ENCODE data around the gene ADAMTS18. TPM values are rescaled to one million over a fixed set of nuclear protein-coding genes. Genes with fewer than 3 reads are reported as not detected.
"Not testable (repeated sequence)": the region's sequence is repeated elsewhere in the genome, so short reads cannot be mapped to it uniquely, and the experiment has no call there.

The ADAMTS18 gene
- total and polyA plus RNA-seq, 7 experiments from 2014 or later: not detected

- H3K9me3 Mint-ChIP-seq; H3K36me3 Mint-ChIP-seq; H3K27ac Mint-ChIP-seq; H3K27ac ChIP-seq (ENCODE audit: low read depth, low read length); H3K9me3 ChIP-seq (ENCODE audit: control insufficient read depth in 2 of 3, low read length in 3 of 3); H3K27me3 ChIP-seq (ENCODE audit: control insufficient read depth in 2 of 2, insufficient read depth in 2 of 2, low read length in 2 of 2); H3K36me3 ChIP-seq (ENCODE audit: control insufficient read depth in 2 of 3, insufficient read depth in 3 of 3, low read length in 3 of 3); DNase-seq; H3K4me1 Mint-ChIP-seq; H3K4me1 ChIP-seq (ENCODE audit: control insufficient read depth in 2 of 2, insufficient read depth in 2 of 2, low read length in 2 of 2); ATAC-seq; CTCF ChIA-PET; H3K4me3 Mint-ChIP-seq; H3K4me3 ChIP-seq (ENCODE audit: low read length); intact Hi-C loops (cut with micrococcal nuclease); POLR2A ChIA-PET: not testable (repeated sequence)
- peaks cover 5 to 45% (median 17%) of the 10 kb centered on the region in 5 donors for H3K27me3 Mint-ChIP-seq
These were observed 159.5 kb downstream of the ADAMTS18 start for GRCh38 chr16:77275303-77275702.

GRCh38 chr16:77273815-77274214, 161.0 kb downstream of the ADAMTS18 start:
- ChIA-PET CTCF (no interaction called here), POLR2A (no interaction called here)
- no peak overlapping the region for H3K4me3 Mint-ChIP-seq
- Histone ChIP-seq H3K36me3 (ENCODE audit: control insufficient read depth in 2 of 3, insufficient read depth in 3 of 3, low read length in 3 of 3) (no peaks in the 10 kb centered on the region), H3K27me3 (ENCODE audit: control insufficient read depth in 2 of 2, insufficient read depth in 2 of 2, low read length in 2 of 2) (no peaks in the 10 kb centered on the region), H3K27ac (ENCODE audit: low read depth, low read length) (no peak overlapping the region), H3K4me3 (ENCODE audit: low read length) (no peak overlapping the region), H3K4me1 (ENCODE audit: control insufficient read depth in 2 of 2, insufficient read depth in 2 of 2, low read length in 2 of 2) (no peaks in the 10 kb centered on the region), H3K9me3 (ENCODE audit: control insufficient read depth in 2 of 3, low read length in 3 of 3) (no peaks in the 10 kb centered on the region)
- no peaks in the 10 kb centered on the region for H3K4me1 Mint-ChIP-seq
- H3K36me3 Mint-ChIP-seq: peaks cover 0 to 3% (median 0%) of the 10 kb centered on the region in 5 donors
- intact Hi-C loops (cut with micrococcal nuclease): no loop called here
- no peak for ATAC-seq
- H3K27ac Mint-ChIP-seq: no peak overlapping the region
- no peak for DNase-seq
- peaks cover 0 to 7% (median 0%) of the 10 kb centered on the region in 11 donors for H3K9me3 Mint-ChIP-seq
- peaks cover 9 to 42% (median 22%) of the 10 kb centered on the region in 5 donors for H3K27me3 Mint-ChIP-seq

GRCh38 chr16:77271532-77272426, 163.1 kb downstream of the ADAMTS18 start:
- POLR2A ChIA-PET: no interaction called here

GRCh38 chr16:77266185-77266584, 168.6 kb downstream of the ADAMTS18 start:
- CTCF ChIA-PET; H3K36me3 Mint-ChIP-seq; intact Hi-C loops (cut with micrococcal nuclease); ATAC-seq; H3K27ac ChIP-seq (ENCODE audit: low read depth, low read length); H3K4me1 Mint-ChIP-seq; H3K4me3 Mint-ChIP-seq; H3K4me1 ChIP-seq (ENCODE audit: control insufficient read depth in 2 of 2, insufficient read depth in 2 of 2, low read length in 2 of 2); H3K9me3 ChIP-seq (ENCODE audit: control insufficient read depth in 2 of 3, low read length in 3 of 3); H3K27me3 ChIP-seq (ENCODE audit: control insufficient read depth in 2 of 2, insufficient read depth in 2 of 2, low read length in 2 of 2); H3K27ac Mint-ChIP-seq; DNase-seq; H3K36me3 ChIP-seq (ENCODE audit: control insufficient read depth in 2 of 3, insufficient read depth in 3 of 3, low read length in 3 of 3); H3K4me3 ChIP-seq (ENCODE audit: low read length); POLR2A ChIA-PET: not testable (repeated sequence)
- H3K9me3 Mint-ChIP-seq: peaks cover 0 to 12% (median 0%) of the 10 kb centered on the region in 11 donors
- H3K27me3 Mint-ChIP-seq: peaks cover 11 to 73% (median 44%) of the 10 kb centered on the region in 5 donors

More at GRCh38 chr16:77271532-77272426, 163.1 kb downstream of the ADAMTS18 start:
- no peaks in the 10 kb centered on the region for H3K4me1 Mint-ChIP-seq
- H3K27ac Mint-ChIP-seq: no peak overlapping the region
- Histone ChIP-seq H3K4me3 (ENCODE audit: low read length) (no peak overlapping the region), H3K36me3 (ENCODE audit: control insufficient read depth in 2 of 3, insufficient read depth in 3 of 3, low read length in 3 of 3) (no peaks in the 10 kb centered on the region), H3K4me1 (ENCODE audit: control insufficient read depth in 2 of 2, insufficient read depth in 2 of 2, low read length in 2 of 2) (no peaks in the 10 kb centered on the region), H3K27ac (ENCODE audit: low read depth, low read length) (no peak overlapping the region), H3K27me3 (ENCODE audit: control insufficient read depth in 2 of 2, insufficient read depth in 2 of 2, low read length in 2 of 2) (no peaks in the 10 kb centered on the region), H3K9me3 (ENCODE audit: control insufficient read depth in 2 of 3, low read length in 3 of 3) (no peaks in the 10 kb centered on the region)
- CTCF ChIA-PET: no interaction called here
- ATAC-seq (no peak), DNase-seq (no peak)
- no peak overlapping the region for H3K4me3 Mint-ChIP-seq
- intact Hi-C loops (cut with micrococcal nuclease): no loop called here
- peaks cover 0 to 7% (median 0%) of the 10 kb centered on the region in 11 donors for H3K9me3 Mint-ChIP-seq
- peaks cover 0 to 4% (median 0%) of the 10 kb centered on the region in 5 donors for H3K36me3 Mint-ChIP-seq
- peaks cover 12 to 51% (median 39%) of the 10 kb centered on the region in 5 donors for H3K27me3 Mint-ChIP-seq

DNA sequence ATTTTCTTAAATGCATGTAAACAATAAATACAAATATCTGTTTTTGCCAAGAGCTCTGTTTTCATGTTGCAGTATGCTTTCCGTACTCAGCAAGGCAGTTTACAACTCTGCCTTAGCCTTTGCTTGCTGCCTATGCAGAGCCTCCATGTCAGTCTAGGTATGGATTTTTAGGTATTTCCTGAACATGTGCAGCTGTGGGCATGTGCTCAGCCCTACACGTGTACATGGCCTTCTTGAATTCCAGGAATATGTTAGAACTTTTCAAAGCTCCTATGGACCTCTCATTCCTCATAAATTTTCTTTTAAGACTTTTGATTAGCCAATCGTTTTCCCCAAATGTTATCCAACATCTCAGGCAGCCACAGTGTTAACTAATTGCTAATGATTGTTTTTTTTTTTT, 171.9 kb downstream of the ADAMTS18 start:
- H3K36me3 Mint-ChIP-seq: peaks cover 0 to 4% (median 0%) of the 10 kb centered on the region in 5 donors
- H3K27me3 ChIP-seq (ENCODE audit: control insufficient read depth in 2 of 2, insufficient read depth in 2 of 2, low read length in 2 of 2): no peaks in the 10 kb centered on the region
- H3K27ac ChIP-seq (ENCODE audit: low read depth, low read length): no peak overlapping the region
- CTCF ChIA-PET: no interaction called here
- intact Hi-C loops (cut with micrococcal nuclease): no loop called here
- ATAC-seq (no peak), DNase-seq (no peak)
- H3K9me3 Mint-ChIP-seq: peaks cover 0 to 22% (median 1%) of the 10 kb centered on the region in 11 donors
- no peak overlapping the region for H3K27ac Mint-ChIP-seq
- H3K4me3 ChIP-seq (ENCODE audit: low read length): no peak overlapping the region
- no peak overlapping the region for H3K4me3 Mint-ChIP-seq
- H3K36me3 ChIP-seq (ENCODE audit: control insufficient read depth in 2 of 3, insufficient read depth in 3 of 3, low read length in 3 of 3): no peaks in the 10 kb centered on the region
- H3K27me3 Mint-ChIP-seq: peaks cover 14 to 59% (median 51%) of the 10 kb centered on the region in 5 donors
- no peaks in the 10 kb centered on the region for H3K9me3 ChIP-seq (ENCODE audit: control insufficient read depth in 2 of 3, low read length in 3 of 3)
- no peaks in the 10 kb centered on the region for H3K4me1 ChIP-seq (ENCODE audit: control insufficient read depth in 2 of 2, insufficient read depth in 2 of 2, low read length in 2 of 2)
- H3K4me1 Mint-ChIP-seq: no peaks in the 10 kb centered on the region
- POLR2A ChIA-PET: no interaction called here

- no peaks in the 10 kb centered on the region for H3K27me3 ChIP-seq (ENCODE audit: control insufficient read depth in 2 of 2, insufficient read depth in 2 of 2, low read length in 2 of 2)
- Mint-ChIP-seq H3K9me3 (no peaks in the 10 kb centered on the region), H3K27ac (no peak overlapping the region), H3K27me3 (peaks cover 0 to 9% (median 3%) of the 10 kb centered on the region in 5 donors), H3K4me3 (no peak overlapping the region), H3K36me3 (no peaks in the 10 kb centered on the region), H3K4me1 (no peaks in the 10 kb centered on the region)
- ATAC-seq (no peak), DNase-seq (no peak)
- CTCF ChIA-PET: no interaction called here
- intact Hi-C loops (cut with micrococcal nuclease): no loop called here
- no peak overlapping the region for H3K27ac ChIP-seq (ENCODE audit: low read depth, low read length)
- H3K4me1 ChIP-seq (ENCODE audit: control insufficient read depth in 2 of 2, insufficient read depth in 2 of 2, low read length in 2 of 2): no peaks in the 10 kb centered on the region
- H3K36me3 ChIP-seq (ENCODE audit: control insufficient read depth in 2 of 3, insufficient read depth in 3 of 3, low read length in 3 of 3): no peaks in the 10 kb centered on the region
- H3K4me3 ChIP-seq (ENCODE audit: low read length): no peak overlapping the region
- POLR2A ChIA-PET: no interaction called here
- no peaks in the 10 kb centered on the region for H3K9me3 ChIP-seq (ENCODE audit: control insufficient read depth in 2 of 3, low read length in 3 of 3)
These were observed 184.4 kb downstream of the ADAMTS18 start for GRCh38 chr16:77250400-77250799.

DNA sequence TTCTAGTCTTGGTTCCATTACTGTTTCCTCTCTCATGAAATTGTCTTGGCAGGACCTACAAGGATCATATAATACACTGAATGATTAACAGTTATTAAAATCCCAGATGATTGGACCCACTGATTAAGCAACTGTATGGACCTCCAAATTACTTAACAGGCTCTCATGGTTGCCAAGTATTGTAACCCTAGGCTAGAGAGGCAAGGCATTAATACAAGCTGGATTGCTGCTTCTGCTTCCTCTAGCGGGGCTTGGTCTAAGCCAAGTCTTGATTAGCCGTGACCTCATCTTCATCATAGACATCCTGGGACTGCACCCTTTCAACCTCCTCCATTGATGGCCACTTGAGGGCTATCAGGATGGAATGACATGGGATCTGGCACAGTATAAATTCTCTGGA, 188.7 kb downstream of the ADAMTS18 start:
- ChIA-PET POLR2A (no interaction called here), CTCF (no interaction called here)
- Histone ChIP-seq H3K27ac (ENCODE audit: low read depth, low read length) (no peak overlapping the region), H3K9me3 (ENCODE audit: control insufficient read depth in 2 of 3, low read length in 3 of 3) (no peaks in the 10 kb centered on the region), H3K36me3 (ENCODE audit: control insufficient read depth in 2 of 3, insufficient read depth in 3 of 3, low read length in 3 of 3) (no peaks in the 10 kb centered on the region), H3K4me1 (ENCODE audit: control insufficient read depth in 2 of 2, insufficient read depth in 2 of 2, low read length in 2 of 2) (no peaks in the 10 kb centered on the region), H3K27me3 (ENCODE audit: control insufficient read depth in 2 of 2, insufficient read depth in 2 of 2, low read length in 2 of 2) (no peaks in the 10 kb centered on the region), H3K4me3 (ENCODE audit: low read length) (no peak overlapping the region)
- ATAC-seq: no peak
- Mint-ChIP-seq H3K4me1 (no peaks in the 10 kb centered on the region), H3K4me3 (no peak overlapping the region), H3K27ac (no peak overlapping the region), H3K27me3 (no peaks in the 10 kb centered on the region), H3K9me3 (peaks cover 0 to 1% (median 0%) of the 10 kb centered on the region in 11 donors), H3K36me3 (no peaks in the 10 kb centered on the region)
- no peak for DNase-seq
- intact Hi-C loops (cut with micrococcal nuclease): no loop called here
